Renal cortex interstitium (tissue), 11 donors: Measurements from ENCODE around the gene COX5A. TPM values are rescaled to one million over a fixed set of nuclear protein-coding genes. Genes with fewer than 3 reads are reported as not detected.
"Not testable (repeated sequence)": the region's sequence is repeated elsewhere in the genome, so short reads cannot be mapped to it uniquely, and the experiment has no call there.

Experiments
- DNase-seq, 11 donors: peaks; one replicate each; pipeline ENCODE4 v3.0.0-alpha.2; 2013; ENCODE audit warnings: low read depth in 9 of 11, low spot score in 4 of 11; ENCODE audit errors: extremely low read depth in 1 of 11
- polyA plus RNA-seq, 3 donors: library from polyadenylated mRNA; unstranded; fragments of 120-200 nt; gene quantifications; one replicate each; pipeline ENCODE4 v1.2.1, GENCODE V29; 2013; ENCODE audit not compliant: insufficient read length in 3 of 3

Gene COX5A
- polyA plus RNA-seq, 3 donors = 183 to 221 (median 217) TPM

GRCh38 chr15:74889390-74889882 is 48.4 kb downstream of the COX5A start:
- peak in 3 of 11 donors; percentile 13 to 60 (median 59) for DNase-seq

GRCh38 chr15:74888716-74889115 is 49.2 kb downstream of the COX5A start:
- DNase-seq = no peak

GRCh38 chr15:74887537-74888193 is 50.2 kb downstream of the COX5A start:
- DNase-seq = not testable (repeated sequence)

- DNase-seq = no peak
Measured at GRCh38 chr15:74885461-74885860, 52.4 kb downstream of the COX5A start.

GRCh38 chr15:74884428-74885223 is 53.2 kb downstream of the COX5A start:
- DNase-seq = no peak

GRCh38 chr15:74882528-74882927 is 55.3 kb downstream of the COX5A start:
- no peak for DNase-seq

GRCh38 chr15:74878273-74878672 is 59.6 kb downstream of the COX5A start:
- DNase-seq = no peak

GRCh38 chr15:74873756-74874424 is 64.0 kb downstream of the COX5A start:
- no peak for DNase-seq

- DNase-seq = peak; percentile 83 to 95 (median 93)
Measured at GRCh38 chr15:74873036-74873755, 64.7 kb downstream of the COX5A start, which contains the start of gene SCAMP2. TSS of gene SCAMP2 (minus strand) at chr15:74873365. CDS start at chr15:74873255, 110 bp downstream.

GRCh38 chr15:74872702-74873035 is 65.2 kb downstream of the COX5A start:
- DNase-seq = no peak

- DNase-seq = no peak
Measured at GRCh38 chr15:74870436-74871215, 67.2 kb downstream of the COX5A start.

Other genes starting within 250 kb of the COX5A start
- gene EDC3, start 242.0 kb downstream of the COX5A start, polyA plus RNA-seq = 10 to 100 TPM; 41.8 to 44.1 (median 42.0) TPM
- gene CYP1A1, start 212.5 kb downstream of the COX5A start, polyA plus RNA-seq = under 1 TPM in 1 of 3 donors, not detected in 2; 0.12 TPM
- under 1 TPM; 0.13 to 0.38 (median 0.23) TPM for gene CYP1A2, start 189.2 kb downstream of the COX5A start, polyA plus RNA-seq
- 10 to 100 TPM; 42.2 to 53.4 (median 47.1) TPM for gene CSK, start 156.0 kb downstream of the COX5A start, polyA plus RNA-seq
- not detected for gene LMAN1L, start 125.2 kb downstream of the COX5A start, polyA plus RNA-seq
- not detected for gene CPLX3, start 111.4 kb downstream of the COX5A start, polyA plus RNA-seq
- 10 to 100 TPM; 27.9 to 33.5 (median 31.1) TPM for gene ULK3, start 94.9 kb downstream of the COX5A start, polyA plus RNA-seq
- gene SCAMP2, start 64.7 kb downstream of the COX5A start, polyA plus RNA-seq = 10 to 100 TPM; 69.1 to 71.3 (median 69.7) TPM
- gene MPI, start 48.0 kb downstream of the COX5A start, polyA plus RNA-seq = 10 to 100 TPM; 66.1 to 71.9 (median 69.4) TPM
- 10 to 100 TPM; 51.7 to 59.3 (median 57.2) TPM for gene FAM219B, start 31.2 kb downstream of the COX5A start, polyA plus RNA-seq
- 1 to 10 TPM; 2.1 to 3.4 (median 2.5) TPM for gene RPP25, start 18.7 kb upstream of the COX5A start, polyA plus RNA-seq
- gene SCAMP5, start 57.5 kb upstream of the COX5A start, polyA plus RNA-seq = 10 to 100 TPM; 19.9 to 25.7 (median 21.7) TPM
- gene PPCDC, start 85.5 kb upstream of the COX5A start, polyA plus RNA-seq = 10 to 100 TPM; 10.2 to 15.7 (median 12.5) TPM